HuH-7 (cell line): ENCODE data around the gene KRT28.
"Not testable (repeated sequence)": the region's sequence is repeated elsewhere in the genome, so short reads cannot be mapped to it uniquely, and the experiment has no call there.

Experiments used
- DNase-seq: peaks from one replicate; pipeline ENCODE4 v3.0.0; 2011; ENCODE audit warnings: low spot score

KRT28 gene

GRCh38 chr17:40779181-40779909, 20.4 kb downstream of the KRT28 start:
- peak; percentile 12 for DNase-seq

- no peak for DNase-seq
Observed at GRCh38 chr17:40778461-40778860, 21.3 kb downstream of the KRT28 start.

GRCh38 chr17:40777971-40778370, 21.8 kb downstream of the KRT28 start:
- DNase-seq: no peak

GRCh38 chr17:40777459-40777858, 22.3 kb downstream of the KRT28 start:
- DNase-seq: no peak

- no peak for DNase-seq
Observed at GRCh38 chr17:40775945-40776344, 23.8 kb downstream of the KRT28 start.

- no peak for DNase-seq
Observed at GRCh38 chr17:40772101-40772500, 27.7 kb downstream of the KRT28 start, which contains the start of gene KRT26. TSS of gene KRT26 (minus strand) at chr17:40772201. CDS start at chr17:40772113, 88 bp downstream.

GRCh38 chr17:40765657-40766056, 34.1 kb downstream of the KRT28 start:
- DNase-seq: no peak

GRCh38 chr17:40763752-40764151, 36.0 kb downstream of the KRT28 start:
- DNase-seq: no peak

- DNase-seq: no peak
Observed at GRCh38 chr17:40760105-40761016, 39.4 kb downstream of the KRT28 start.

GRCh38 chr17:40755231-40755630, 44.5 kb downstream of the KRT28 start, which contains the start of gene KRT25:
TSS of gene KRT25 (minus strand) at chr17:40755331. CDS start at chr17:40755271, 60 bp downstream.
- no peak for DNase-seq

- no peak for DNase-seq
Observed at GRCh38 chr17:40753804-40754203, 46.0 kb downstream of the KRT28 start.

GRCh38 chr17:40751065-40751464, 48.7 kb downstream of the KRT28 start:
- DNase-seq: no peak

GRCh38 chr17:40750391-40750790, 49.4 kb downstream of the KRT28 start:
- no peak for DNase-seq

GRCh38 chr17:40748666-40749065, 51.1 kb downstream of the KRT28 start:
- DNase-seq: not testable (repeated sequence)
